Astrocyte of the cerebellum (primary cell): ENCODE data around the gene MINDY4.

ENCODE experiments used
- DNase-seq: peaks from one replicate; pipeline ENCODE4 v3.0.0-alpha.2; 2011; ENCODE audit warnings: low read depth
- H3K4me3 ChIP-seq: 2 replicates; pipeline ENCODE4 v1.5.1; 2011; ENCODE audit warnings: mild to moderate bottlenecking, low read depth, low read length, moderate library complexity
- in situ Hi-C: cut with HindIII; loops from 2 replicates; pipeline ENCODE4 v1.10.0; 2017; ENCODE audit warnings: low sequenced_read_pairs
- TF ChIP-seq, protein P1 (sequence below): IDR thresholded peaks from 2 replicates; pipeline ENCODE4 v1.5.1; 2012; ENCODE audit warnings: low read length, low read depth, moderate library complexity, mild to moderate bottlenecking; ENCODE audit errors: missing control alignments

The MINDY4 gene

DNA sequence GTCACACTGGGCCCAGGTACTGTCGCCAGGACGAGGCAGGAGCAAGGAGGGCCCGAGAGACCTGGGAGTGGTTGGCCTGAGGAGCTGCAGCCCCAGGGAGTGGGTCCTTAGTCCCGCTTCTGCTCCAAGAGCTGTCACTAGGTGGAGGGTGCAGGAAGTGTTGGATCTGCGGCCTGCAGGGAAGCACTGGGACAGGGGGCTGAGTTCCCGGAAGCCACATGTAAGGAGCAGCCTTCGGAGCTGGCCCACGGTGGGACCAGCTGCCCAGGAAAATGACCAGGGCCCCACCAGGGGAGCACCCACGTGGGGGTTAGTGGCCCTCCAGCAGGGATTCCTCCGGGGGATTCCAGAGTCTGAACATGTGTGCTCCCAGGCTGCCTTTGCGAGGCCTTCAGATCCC, 131.2 kb downstream of the MINDY4 start:
- TF ChIP-seq, protein P1, sequence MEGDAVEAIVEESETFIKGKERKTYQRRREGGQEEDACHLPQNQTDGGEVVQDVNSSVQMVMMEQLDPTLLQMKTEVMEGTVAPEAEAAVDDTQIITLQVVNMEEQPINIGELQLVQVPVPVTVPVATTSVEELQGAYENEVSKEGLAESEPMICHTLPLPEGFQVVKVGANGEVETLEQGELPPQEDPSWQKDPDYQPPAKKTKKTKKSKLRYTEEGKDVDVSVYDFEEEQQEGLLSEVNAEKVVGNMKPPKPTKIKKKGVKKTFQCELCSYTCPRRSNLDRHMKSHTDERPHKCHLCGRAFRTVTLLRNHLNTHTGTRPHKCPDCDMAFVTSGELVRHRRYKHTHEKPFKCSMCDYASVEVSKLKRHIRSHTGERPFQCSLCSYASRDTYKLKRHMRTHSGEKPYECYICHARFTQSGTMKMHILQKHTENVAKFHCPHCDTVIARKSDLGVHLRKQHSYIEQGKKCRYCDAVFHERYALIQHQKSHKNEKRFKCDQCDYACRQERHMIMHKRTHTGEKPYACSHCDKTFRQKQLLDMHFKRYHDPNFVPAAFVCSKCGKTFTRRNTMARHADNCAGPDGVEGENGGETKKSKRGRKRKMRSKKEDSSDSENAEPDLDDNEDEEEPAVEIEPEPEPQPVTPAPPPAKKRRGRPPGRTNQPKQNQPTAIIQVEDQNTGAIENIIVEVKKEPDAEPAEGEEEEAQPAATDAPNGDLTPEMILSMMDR, result no peak

DNA sequence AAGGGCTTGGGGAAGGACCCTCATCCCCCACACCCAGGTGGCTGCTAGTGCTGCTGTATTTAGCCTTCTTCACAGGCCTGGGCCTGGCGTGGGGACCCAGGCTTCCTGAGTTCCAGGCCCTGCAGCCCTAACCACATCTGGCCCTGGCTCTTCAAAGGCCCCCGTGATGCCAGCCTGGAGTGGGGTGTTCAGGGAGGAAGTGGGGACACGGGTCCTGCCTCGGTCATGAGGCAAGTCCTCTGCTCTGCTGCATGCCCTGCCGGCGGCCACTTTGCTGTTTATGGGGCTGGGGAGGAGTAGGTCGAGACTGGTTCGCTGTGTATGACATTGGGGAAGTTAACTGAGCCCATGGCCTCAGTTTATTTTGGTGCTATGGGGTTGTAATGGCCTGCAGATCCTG, 131.9 kb downstream of the MINDY4 start:
- TF ChIP-seq, protein P1, result no peak
- in situ Hi-C loops, result no loop called here
- no peak for DNase-seq
- no peak overlapping the region for H3K4me3 ChIP-seq

More for the DNA sequence above, 131.2 kb downstream of the MINDY4 start:
- no peak for DNase-seq
- in situ Hi-C loops, result no loop called here
- no peak overlapping the region for H3K4me3 ChIP-seq

DNA sequence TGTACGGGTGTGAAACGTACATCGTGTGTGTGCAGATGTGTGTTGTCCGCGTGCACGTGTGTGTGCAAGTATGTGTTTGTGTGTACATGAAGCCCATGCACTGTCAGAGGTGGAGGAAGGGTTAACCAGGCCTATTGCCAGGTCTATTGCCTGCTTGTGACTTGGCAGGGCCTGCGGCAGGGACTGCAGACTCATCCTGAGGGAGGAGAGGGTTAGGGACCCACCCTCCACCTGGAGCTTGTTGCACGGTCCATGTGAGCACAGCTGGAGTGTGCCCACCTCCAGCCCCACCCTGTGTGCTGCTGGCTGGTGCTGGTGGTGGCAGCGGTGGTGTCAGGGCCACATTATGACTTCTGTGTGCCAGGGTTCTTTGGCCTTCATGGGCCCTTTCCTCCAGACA, 133.3 kb downstream of the MINDY4 start:
- no peak overlapping the region for H3K4me3 ChIP-seq
- TF ChIP-seq, protein P1, result no peak
- no peak for DNase-seq
- in situ Hi-C loops, result no loop called here

DNA sequence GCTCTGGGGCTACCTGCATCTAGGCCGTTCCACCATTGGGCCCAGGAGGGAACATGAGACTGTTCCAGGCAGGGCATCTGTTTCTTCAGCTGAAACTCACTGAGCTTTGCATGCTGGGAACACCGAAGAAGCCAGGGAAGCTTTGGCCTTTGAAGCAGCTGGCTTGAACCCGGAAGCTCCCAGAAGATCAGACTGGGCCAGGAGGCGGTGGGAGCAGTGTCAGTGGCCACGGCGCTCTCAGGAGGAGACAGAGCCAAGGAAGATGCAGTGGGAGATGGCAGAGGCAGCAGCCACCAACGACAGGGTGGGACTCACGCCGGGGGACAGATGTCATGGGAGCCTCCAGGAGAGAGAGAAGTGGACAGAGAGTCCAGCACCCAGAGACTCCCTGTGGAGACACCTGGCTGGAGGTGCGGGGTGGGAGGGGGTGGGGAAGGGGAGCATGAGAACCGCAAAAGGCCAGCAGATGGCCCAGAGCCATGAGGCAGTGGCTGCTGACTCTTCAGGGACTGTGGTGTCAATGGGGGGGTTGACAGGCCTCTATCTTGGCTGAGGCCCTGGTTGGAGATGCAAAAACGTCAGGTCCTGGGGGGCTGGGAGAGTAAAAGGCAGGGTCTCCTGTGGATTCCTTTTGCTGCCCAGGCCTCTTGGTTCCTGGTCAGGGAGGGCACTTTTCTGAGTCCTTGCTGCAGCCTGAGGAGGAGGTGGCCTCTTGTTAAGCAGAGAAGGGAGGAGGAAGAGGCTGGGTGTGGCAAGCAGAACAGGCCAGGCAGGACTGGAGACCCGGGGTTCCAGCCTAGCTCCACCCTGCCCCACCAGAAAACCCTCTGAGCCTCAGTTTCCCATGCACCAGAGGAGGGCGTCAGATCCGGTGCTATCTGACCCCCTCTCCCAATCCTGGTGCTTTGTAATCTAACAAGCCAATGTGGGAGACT, 134.1 kb downstream of the MINDY4 start:
- no peak for DNase-seq
- in situ Hi-C loops, result no loop called here
- TF ChIP-seq, protein P1, result no peak
- H3K4me3 ChIP-seq, result no peak overlapping the region

DNA sequence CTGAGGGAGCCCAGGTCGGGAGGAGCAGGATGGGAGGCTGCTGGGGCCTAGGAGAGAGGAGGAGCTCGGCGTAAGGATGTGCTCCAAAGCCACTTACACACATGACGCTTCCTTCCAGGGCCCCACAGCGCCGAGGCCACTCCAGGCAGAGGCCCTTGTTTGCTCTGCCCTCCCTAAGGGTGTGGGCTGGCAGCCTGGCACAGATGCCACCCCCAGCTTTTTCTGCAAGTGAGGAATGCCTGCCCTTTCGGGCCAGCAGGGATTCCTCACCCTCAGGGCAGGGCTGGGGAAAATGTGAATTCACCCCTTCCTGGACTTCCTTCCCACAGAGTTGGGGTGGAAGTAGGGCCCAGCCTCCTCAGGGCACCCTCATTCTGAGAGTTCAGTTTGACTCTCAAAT, 134.8 kb downstream of the MINDY4 start:
- H3K4me3 ChIP-seq, result no peak overlapping the region
- no peak for DNase-seq
- in situ Hi-C loops, result no loop called here
- TF ChIP-seq, protein P1, result no peak

DNA sequence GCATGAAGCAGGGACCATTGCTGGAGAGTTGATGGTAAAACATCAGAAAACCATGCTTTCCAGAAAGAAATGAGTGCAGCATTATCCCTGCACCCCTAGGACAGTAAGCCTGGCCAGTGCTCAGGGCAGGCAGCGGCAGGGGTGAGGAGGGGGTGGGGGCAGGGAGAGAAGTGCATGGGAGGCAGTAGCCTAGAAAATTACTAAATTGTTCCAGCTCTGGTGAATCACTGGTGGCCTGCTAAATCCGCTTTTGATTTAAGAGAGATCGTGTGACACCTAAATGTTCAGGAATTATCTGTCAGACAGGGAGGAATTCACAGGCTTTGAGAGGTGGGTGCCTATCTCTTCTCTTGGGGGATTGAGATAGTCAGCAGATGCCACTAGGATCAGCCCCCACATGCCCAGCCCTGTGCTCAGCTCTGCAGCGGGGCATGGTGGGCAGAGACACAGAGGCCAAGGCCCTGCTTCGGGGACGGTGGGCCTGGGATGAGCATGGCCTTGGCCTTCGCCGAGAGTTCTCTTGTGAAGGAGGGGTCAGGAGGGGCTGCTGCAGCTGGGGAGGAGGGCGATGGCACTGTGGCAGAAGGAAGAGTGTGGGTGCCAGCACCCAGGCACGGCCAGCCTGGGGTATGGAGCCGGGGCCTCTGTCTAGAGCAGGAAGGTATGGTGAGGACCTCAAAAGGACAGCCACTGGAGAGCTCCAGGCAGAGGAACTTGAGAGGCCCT, 135.5 kb downstream of the MINDY4 start:
- in situ Hi-C loops, result no loop called here
- DNase-seq, result no peak
- H3K4me3 ChIP-seq, result no peak overlapping the region
- TF ChIP-seq, protein P1, result no peak
